GM21825 (cell line): ENCODE data around the gene PARD6G.
"Not testable (repeated sequence)": the region's sequence is repeated elsewhere in the genome, so short reads cannot be mapped to it uniquely, and the experiment has no call there.

Experiments used
- ATAC-seq: cut with Tn5 transposase; IDR thresholded peaks from one replicate; pipeline ENCODE4 v1.9.1; 2021; ENCODE audit warnings: mild to moderate bottlenecking, moderate library complexity; ENCODE audit not compliant: unreplicated experiment

Gene PARD6G

GRCh38 chr18:80243204-80243603, 4.1 kb downstream of the PARD6G start:
- no peak for ATAC-seq

- no peak for ATAC-seq
Measured at GRCh38 chr18:80241919-80242777, 5.2 kb downstream of the PARD6G start.

GRCh38 chr18:80239830-80240229, 7.5 kb downstream of the PARD6G start:
- ATAC-seq, result no peak

- no peak for ATAC-seq
Measured at GRCh38 chr18:80238651-80239260, 8.6 kb downstream of the PARD6G start.

GRCh38 chr18:80237519-80237918, 9.8 kb downstream of the PARD6G start:
- ATAC-seq, result not testable (repeated sequence)

GRCh38 chr18:80234398-80234797, 12.9 kb downstream of the PARD6G start:
- ATAC-seq, result no peak

- no peak for ATAC-seq
Measured at GRCh38 chr18:80233899-80234298, 13.4 kb downstream of the PARD6G start.

GRCh38 chr18:80233201-80233835, 14.0 kb downstream of the PARD6G start:
- ATAC-seq, result no peak

GRCh38 chr18:80232710-80233109, 14.6 kb downstream of the PARD6G start:
- no peak for ATAC-seq

GRCh38 chr18:80232030-80232429, 15.3 kb downstream of the PARD6G start:
- no peak for ATAC-seq

- no peak for ATAC-seq
Measured at GRCh38 chr18:80231616-80232015, 15.7 kb downstream of the PARD6G start.

GRCh38 chr18:80231151-80231550, 16.2 kb downstream of the PARD6G start:
- no peak for ATAC-seq

- no peak for ATAC-seq
Measured at GRCh38 chr18:80229766-80230745, 17.3 kb downstream of the PARD6G start.

GRCh38 chr18:80229363-80229762, 18.0 kb downstream of the PARD6G start:
- no peak for ATAC-seq

GRCh38 chr18:80228051-80228848, 19.1 kb downstream of the PARD6G start:
- no peak for ATAC-seq

- ATAC-seq, result no peak
Measured at GRCh38 chr18:80227472-80227871, 19.8 kb downstream of the PARD6G start.

GRCh38 chr18:80225685-80226084, 21.6 kb downstream of the PARD6G start:
- no peak for ATAC-seq

- no peak for ATAC-seq
Measured at GRCh38 chr18:80223581-80224148, 23.6 kb downstream of the PARD6G start.

GRCh38 chr18:80219488-80219887, 27.8 kb downstream of the PARD6G start:
- ATAC-seq, result not testable (repeated sequence)
